HG03575 (cell line): ENCODE measurements around the gene GLG1.
"Not testable (repeated sequence)": the region's sequence is repeated elsewhere in the genome, so short reads cannot be mapped to it uniquely, and the experiment has no call there.

Experiments used
- ATAC-seq: cut with Tn5 transposase; IDR thresholded peaks from one replicate; pipeline ENCODE4 v1.9.1; 2021; ENCODE audit not compliant: unreplicated experiment, insufficient number of reproducible peaks, low FRiP score; ENCODE audit errors: extremely low read depth

Gene GLG1

GRCh38 chr16:74425751-74426150, 181.2 kb downstream of the GLG1 start:
- not testable (repeated sequence) for ATAC-seq

- not testable (repeated sequence) for ATAC-seq
These were observed 183.2 kb downstream of the GLG1 start for GRCh38 chr16:74423721-74424120.

- ATAC-seq: not testable (repeated sequence)
These were observed 184.8 kb downstream of the GLG1 start for GRCh38 chr16:74422086-74422485.

- ATAC-seq: not testable (repeated sequence)
These were observed 185.5 kb downstream of the GLG1 start for GRCh38 chr16:74421482-74421785.

GRCh38 chr16:74420612-74421481, 186.1 kb downstream of the GLG1 start, which contains the start of gene CLEC18B:
Gene CLEC18B (minus strand): TSS chr16:74421478. CDS start chr16:74421270, 208 bp downstream.
- ATAC-seq: not testable (repeated sequence)

- not testable (repeated sequence) for ATAC-seq
These were observed 187.1 kb downstream of the GLG1 start for GRCh38 chr16:74419811-74420210.

- ATAC-seq: not testable (repeated sequence)
These were observed 189.0 kb downstream of the GLG1 start for GRCh38 chr16:74417897-74418296.

GRCh38 chr16:74413920-74414319, 193.0 kb downstream of the GLG1 start:
- ATAC-seq: not testable (repeated sequence)

GRCh38 chr16:74413485-74413884, 193.4 kb downstream of the GLG1 start:
- not testable (repeated sequence) for ATAC-seq

GRCh38 chr16:74412775-74413390, 194.0 kb downstream of the GLG1 start:
- not testable (repeated sequence) for ATAC-seq

- not testable (repeated sequence) for ATAC-seq
These were observed 194.7 kb downstream of the GLG1 start for GRCh38 chr16:74412138-74412774.

- not testable (repeated sequence) for ATAC-seq
These were observed 195.9 kb downstream of the GLG1 start for GRCh38 chr16:74410981-74411380.

GRCh38 chr16:74410057-74410957, 196.6 kb downstream of the GLG1 start:
- not testable (repeated sequence) for ATAC-seq

- not testable (repeated sequence) for ATAC-seq
These were observed 197.5 kb downstream of the GLG1 start for GRCh38 chr16:74409185-74409981.

- not testable (repeated sequence) for ATAC-seq
These were observed 199.6 kb downstream of the GLG1 start for GRCh38 chr16:74407362-74407705.

- not testable (repeated sequence) for ATAC-seq
These were observed 200.1 kb downstream of the GLG1 start for GRCh38 chr16:74406600-74407361.

GRCh38 chr16:74404148-74404933, 202.6 kb downstream of the GLG1 start:
- ATAC-seq: not testable (repeated sequence)
